NCI-H345 treated with DMSO at 0.1 percent for 48 hours (cell line): Measurements from ENCODE around the gene SPEM1.
A peak's percentile ranks its signal among the peaks of the same experiment; 100 is the strongest.

Experiments used
- DNase-seq: peaks from one replicate; lab custom pipeline; 2025; ENCODE audit not compliant: unreplicated experiment; lab: John Stamatoyannopoulos, UW

The SPEM1 gene, protein sequence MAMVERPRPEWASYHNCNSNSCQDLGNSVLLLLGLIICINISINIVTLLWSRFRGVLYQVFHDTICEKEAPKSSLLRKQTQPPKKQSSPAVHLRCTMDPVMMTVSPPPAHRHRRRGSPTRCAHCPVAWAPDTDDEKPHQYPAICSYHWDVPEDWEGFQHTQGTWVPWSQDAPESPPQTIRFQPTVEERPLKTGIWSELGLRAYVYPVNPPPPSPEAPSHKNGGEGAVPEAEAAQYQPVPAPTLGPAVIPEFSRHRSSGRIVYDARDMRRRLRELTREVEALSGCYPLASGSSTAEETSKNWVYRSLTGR

GRCh38 chr17:7419819-7420610, at the start of gene SPEM1:
Gene SPEM1, plus strand, starts transcription at chr17:7420324. Its CDS starts 61 bp downstream, at chr17:7420385.
- no peak for DNase-seq

DNA sequence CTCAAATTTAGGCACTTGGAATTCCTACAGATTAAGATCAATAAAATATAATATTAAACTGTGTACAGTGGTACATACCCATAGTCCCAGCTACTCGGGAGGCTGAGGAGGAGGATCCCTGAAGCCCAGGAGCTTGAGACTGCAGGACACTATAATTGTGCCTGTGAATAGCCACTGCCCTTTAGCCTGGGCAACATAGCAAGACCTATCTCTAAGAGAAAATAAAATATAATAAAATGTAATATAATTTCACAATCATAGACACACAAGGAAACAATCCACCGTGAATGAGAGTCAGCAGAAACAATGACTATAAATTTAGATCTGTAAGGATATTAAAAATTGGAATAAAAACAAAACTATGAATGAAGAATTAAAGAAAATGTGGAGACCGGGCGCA, 49.3 kb upstream of the SPEM1 start:
- DNase-seq, result no peak

DNA sequence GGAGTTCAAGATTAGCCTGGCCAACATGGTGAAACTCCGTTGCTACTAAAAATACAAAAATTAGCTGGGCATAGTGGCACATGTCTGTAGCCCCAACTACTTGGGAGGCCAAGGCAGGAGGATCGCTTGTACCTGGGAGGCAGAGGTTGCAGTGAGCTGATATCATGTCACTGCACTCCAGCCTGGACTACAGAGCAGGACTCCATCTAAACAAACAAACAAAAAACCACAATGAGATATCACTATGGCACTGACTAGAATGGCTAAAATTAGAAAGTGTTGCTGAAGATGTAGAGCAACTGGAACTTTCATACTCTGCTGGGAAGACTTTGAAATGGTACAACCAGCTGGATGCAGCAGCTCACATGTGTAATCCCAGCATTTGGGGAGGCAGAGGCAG, 45.8 kb upstream of the SPEM1 start:
- DNase-seq, result no peak

- DNase-seq, result no peak
These were observed 41.0 kb upstream of the SPEM1 start for GRCh38 chr17:7379134-7379533.

DNA sequence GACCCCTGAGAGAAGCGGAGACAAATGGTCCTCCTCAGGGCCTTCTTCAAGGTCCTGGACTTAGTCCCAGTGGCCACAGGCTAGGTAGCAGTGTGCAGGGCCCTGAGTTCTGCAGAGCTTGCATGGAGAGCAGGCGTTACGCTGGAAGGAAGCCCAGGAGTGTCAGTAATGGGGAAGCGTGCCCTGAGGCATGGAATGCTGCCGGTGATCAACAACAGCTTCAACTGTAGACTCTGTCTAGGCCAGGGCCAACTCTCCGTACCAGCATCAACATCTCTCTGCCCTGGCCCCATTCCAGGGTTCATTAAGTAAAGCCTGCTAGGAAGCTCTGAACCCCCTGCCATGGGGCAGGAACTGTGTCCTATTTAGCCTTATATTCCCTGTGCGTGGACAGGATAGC, 39.8 kb upstream of the SPEM1 start:
- DNase-seq, result peak; percentile 20

GRCh38 chr17:7380855-7381683, 39.1 kb upstream of the SPEM1 start, which contains the start of gene TNK1:
Gene TNK1, plus strand, starts transcription at chr17:7381089. Its CDS starts 1,838 bp downstream, at chr17:7382927.
- DNase-seq, result no peak

GRCh38 chr17:7382901-7383300, 37.2 kb upstream of the SPEM1 start:
- DNase-seq, result no peak

- DNase-seq, result no peak
These were observed 36.8 kb upstream of the SPEM1 start for GRCh38 chr17:7383371-7383741.

GRCh38 chr17:7383742-7384488, 36.2 kb upstream of the SPEM1 start:
- DNase-seq, result peak; percentile 22

DNA sequence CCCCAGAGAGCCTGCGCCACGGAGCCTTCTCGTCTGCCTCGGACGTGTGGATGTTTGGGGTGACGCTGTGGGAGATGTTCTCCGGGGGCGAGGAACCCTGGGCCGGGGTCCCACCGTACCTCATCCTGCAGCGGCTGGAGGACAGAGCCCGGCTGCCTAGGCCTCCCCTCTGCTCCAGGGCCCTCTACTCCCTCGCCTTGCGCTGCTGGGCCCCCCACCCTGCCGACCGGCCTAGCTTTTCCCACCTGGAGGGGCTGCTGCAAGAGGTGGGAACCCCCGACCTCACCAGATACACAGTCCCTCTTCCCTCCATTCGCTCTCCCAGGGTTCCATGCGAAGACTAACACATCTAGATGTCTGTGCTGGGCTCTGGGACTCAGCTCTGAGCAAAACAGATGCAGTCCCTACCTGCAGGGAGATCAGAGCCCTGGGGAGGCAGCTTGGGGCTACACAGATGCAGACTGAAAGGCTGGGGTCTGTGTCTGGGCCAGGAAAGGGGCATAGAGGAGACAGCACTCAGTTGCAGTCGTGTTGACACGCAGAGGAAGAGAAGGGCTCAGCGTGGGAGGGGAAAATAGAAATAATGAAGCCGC, 35.5 kb upstream of the SPEM1 start:
- DNase-seq, result no peak

DNA sequence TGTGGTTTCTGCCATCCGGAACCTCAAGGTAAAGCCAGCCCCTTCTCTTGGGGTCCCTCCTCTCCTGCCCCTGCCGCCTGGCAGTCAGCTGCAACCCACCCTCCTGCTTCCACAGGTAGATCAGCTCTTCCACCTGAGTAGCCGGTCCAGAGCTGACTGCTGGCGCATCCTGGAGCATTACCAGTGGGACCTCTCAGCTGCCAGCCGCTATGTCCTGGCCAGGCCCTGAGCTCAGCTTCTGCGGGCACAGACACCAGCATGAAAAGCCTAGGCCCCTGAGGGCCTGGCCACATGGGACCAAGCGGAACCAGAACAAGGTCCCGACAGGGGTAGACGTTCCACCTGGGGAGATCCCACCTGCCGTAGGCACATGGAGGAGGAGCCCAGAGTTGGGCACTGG, 31.3 kb upstream of the SPEM1 start:
- DNase-seq, result no peak

DNA sequence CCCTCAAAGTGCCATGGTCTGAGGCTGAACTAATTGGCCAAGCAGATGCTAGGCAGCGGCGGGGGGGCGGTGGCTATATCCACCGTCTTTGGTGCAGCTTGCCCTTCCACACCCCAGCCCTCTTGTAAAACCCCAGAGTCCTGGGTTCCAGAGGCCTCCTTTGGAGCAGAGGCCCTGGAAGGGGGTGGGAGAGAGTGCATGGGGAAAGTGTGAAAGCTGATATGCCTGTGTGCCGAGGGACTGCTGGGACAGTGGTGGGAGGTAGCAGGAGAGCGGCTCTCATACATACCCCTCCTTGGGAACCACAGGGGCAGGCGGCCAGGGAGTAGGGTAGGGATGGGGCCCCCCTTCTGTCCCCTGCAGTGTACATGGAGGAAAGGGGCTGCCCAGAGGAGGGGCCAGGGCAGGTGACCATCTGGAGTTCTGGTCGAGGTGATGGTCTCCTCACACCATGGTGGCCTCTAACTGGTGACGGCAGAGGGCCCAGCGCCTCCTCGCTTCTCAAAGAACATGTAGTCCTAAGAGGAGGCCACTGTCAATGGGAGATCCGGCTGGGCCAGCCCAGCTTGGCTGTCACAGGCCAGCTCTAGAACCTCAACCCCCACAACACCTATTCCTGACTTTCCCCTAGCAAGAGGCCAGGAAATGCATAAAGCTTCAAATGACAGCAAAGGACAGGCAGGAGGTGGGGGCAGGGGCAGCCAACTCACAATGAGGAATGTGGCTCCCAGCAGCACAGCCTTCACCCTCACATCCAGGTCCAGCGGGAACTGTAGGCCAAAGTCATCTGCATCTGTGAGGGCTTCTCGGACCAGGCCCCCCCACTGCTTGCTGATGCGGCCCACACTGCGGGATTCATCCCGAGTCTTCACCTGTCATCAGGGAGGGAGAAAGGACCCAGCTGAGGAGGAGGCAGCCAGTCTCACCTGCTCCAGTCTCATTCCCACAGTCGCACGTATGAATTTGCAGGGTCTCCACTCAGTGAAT, 29.9 kb upstream of the SPEM1 start:
- DNase-seq, result no peak

DNA sequence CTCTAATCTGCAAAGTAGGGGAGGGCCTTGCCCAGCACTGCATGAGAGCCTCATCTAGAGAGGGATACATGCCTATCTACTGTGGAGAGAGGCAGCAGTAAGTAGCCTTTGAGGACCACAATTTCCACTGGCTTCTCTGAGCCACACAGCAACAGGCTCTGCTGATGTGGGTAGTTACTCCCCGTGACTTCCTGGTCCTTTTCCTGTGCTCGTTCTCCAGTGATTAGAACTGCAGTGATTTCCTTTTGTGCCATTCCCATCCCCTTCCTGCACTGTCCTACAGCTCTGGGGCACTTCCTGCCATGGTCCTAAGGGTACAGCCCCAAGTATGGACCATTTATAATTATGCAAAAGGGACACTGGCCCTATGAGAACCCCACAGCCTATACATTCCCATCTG, 28.8 kb upstream of the SPEM1 start:
- no peak for DNase-seq

GRCh38 chr17:7392696-7393612, 27.2 kb upstream of the SPEM1 start:
- DNase-seq, result no peak

DNA sequence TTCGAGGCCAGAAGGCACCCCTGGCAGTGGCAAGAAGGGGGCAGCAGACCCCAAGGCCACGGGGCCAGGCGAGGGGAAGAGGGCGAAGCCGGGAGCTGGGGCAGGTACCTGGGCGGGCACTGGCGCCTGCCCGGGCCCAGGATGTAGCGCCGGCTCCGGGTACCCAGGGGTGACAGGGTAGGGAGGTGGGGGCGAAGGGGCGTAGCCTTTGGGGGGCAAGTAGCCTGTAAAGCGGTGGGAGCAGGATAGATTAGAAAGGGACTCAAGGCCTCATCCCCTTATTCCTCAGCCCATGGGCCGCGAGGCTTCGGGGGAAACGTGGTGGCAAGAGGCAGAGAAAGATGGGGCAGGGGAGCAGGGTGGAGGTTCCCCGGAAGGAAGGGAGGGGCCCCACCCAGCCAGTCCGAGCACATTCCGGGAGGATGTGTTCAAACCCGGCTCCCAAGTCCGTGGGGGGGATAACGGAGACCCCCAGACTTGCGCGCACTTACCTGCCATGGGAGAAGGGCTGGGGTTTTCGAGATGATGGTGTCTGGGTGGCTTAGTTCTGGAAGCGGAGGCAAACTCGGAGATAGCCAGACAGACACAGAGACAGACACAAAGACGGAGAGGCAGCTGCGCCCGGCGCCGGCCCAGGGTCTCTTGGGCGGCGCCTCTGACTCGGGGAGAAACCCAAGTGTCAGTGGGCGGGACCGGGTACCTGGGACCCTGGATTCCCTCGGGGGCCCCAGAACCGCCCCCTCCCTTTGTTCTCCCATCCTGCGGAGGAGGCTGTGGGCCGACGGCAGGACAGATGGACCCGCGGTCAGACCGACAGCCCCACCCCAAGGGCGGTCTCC, 26.3 kb upstream of the SPEM1 start:
- DNase-seq, result peak; percentile 23

- DNase-seq, result peak; percentile 33
These were observed 25.5 kb upstream of the SPEM1 start, which contains the start of gene PLSCR3 for GRCh38 chr17:7394452-7395191. Gene PLSCR3, minus strand, starts transcription at chr17:7394525. Its CDS starts 415 bp downstream, at chr17:7394110.
